Erythroblast (primary cell): ENCODE results near the gene MPPED1.

Source experiments
- DNase-seq, 2 experiments: peaks; one replicate each; lab custom pipeline; 2025; lab: John Stamatoyannopoulos, UW
- GATA1 ChIP-seq: IDR thresholded peaks from 2 replicates; pipeline ENCODE4 v1.6.1; 2011; ENCODE audit warnings: low read depth, mild to moderate bottlenecking, control low read depth, low read length, moderate library complexity
- POLR2A ChIP-seq: IDR thresholded peaks from 2 replicates; pipeline ENCODE4 v1.6.1; 2011; ENCODE audit warnings: mild to moderate bottlenecking, low read length

The MPPED1 gene

DNA sequence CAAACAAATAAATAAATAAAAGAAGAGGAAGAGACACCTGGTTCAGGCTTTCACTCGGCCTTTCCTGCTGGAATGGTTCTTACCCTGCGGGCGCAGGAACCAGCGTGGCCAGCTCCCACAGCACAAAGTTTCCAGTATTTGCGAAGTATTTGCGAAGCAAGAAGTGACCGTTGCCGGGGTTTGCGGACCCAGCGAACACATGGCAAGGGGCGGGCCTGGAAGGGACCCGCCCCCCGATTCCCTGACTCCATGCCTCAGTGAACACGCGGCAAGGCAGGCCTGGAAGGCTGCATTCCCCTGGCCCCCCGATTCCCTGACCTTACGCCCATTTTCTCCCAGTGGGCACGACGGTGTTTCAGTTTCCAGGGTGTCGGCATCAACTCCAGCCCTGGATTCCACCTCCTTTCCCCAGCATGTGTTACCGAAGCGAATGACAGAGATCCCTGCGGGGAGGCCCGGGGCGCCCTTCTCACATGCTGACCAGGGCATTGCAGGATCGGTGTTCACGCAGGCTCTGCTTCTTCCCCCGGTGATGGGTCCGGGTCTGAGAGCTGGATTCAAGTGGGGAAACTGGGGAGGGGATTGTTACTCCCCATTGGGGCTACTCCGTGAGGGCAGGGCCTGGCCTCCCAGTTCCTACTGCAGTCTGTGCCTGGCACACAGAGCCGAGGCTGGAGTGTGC is 102.8 kb downstream of the MPPED1 start:
- DNase-seq, result no peak
- TF ChIP-seq POLR2A (no peak), GATA1 (no peak)

- no peak for DNase-seq
- no peak for TF ChIP-seq POLR2A
- TF ChIP-seq GATA1, result no peak
These were observed 103.6 kb downstream of the MPPED1 start for GRCh38 chr22:43515411-43515810.

- no peak for TF ChIP-seq GATA1
These were observed 104.1 kb downstream of the MPPED1 start for GRCh38 chr22:43515902-43516301.

DNA sequence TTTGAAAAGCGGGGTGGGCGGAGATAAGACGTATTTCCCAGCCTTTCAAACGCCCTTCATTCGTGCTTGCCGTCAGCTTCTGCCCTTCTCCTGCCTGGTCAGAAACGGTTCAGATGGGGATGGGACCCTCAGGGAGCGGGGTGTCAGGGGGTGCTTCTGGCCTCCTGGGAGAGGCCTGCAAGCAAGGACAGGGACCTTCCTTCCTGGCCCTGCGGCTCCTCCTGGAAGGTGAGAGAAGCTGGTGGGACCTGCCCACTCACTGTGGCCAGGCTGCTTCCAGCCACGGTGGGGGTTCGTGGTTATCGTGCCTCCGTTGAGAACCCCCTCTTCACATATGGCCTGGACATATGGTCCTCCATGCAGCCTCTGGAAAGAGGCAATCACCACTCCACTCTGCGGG is 104.6 kb downstream of the MPPED1 start:
- TF ChIP-seq POLR2A, result no peak
- DNase-seq, result no peak

More at GRCh38 chr22:43515902-43516301, 104.1 kb downstream of the MPPED1 start:
- no peak for DNase-seq

DNA sequence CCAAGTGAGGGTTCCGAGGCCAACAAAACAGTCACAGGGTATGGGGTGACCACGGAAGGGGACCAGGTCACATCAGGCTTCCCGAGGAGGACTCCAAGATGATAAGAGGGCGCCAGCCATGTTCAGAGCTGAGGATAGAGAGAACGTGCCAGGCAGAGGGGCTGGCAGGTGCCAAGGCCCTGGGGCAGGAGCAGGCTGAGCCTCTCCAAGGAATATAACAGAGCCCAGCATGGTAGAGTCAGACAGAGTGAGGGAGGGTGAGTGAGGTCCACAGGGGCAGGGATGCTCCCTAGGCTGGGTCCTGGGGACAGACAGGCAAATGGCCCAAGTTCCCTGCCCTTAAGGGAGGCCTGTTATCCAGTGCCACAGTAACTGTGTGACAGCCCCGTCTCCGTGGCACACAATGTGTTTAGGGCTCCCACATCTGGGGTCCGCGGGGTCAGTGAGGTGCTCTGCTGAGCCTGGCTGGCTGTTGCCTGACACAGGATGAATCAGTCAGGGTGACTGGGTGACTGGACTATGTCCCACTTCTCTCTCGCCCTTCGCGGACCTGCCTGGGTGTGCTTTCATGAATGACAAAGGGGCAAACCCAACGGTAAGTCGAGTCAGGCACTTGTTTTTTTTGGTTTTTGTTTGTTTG is 105.3 kb downstream of the MPPED1 start:
- no peak for TF ChIP-seq GATA1
- TF ChIP-seq POLR2A, result no peak
- DNase-seq, result no peak

- no peak for TF ChIP-seq POLR2A
- TF ChIP-seq GATA1, result no peak
- no peak for DNase-seq
These were observed 108.8 kb downstream of the MPPED1 start for GRCh38 chr22:43520632-43521039.

DNA sequence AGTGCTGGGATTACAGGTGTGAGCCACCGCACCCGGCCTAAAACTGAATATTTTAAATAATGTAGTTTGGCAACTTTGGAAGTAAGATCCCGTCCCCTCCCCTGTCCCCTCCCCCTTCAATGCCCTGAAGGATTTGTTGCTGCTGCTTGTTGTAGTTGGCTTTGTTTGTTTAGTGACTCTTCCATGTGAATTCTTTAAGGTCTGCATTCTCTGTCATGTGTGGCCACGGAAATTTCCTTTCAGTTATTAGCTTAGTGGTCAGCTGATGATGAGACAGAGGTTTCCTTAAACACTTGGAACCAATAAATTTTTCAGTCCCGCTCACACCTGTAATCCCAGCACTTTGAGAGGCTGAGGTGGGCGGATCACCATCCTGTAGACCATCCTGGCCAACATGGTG is 109.9 kb downstream of the MPPED1 start:
- DNase-seq, result no peak

DNA sequence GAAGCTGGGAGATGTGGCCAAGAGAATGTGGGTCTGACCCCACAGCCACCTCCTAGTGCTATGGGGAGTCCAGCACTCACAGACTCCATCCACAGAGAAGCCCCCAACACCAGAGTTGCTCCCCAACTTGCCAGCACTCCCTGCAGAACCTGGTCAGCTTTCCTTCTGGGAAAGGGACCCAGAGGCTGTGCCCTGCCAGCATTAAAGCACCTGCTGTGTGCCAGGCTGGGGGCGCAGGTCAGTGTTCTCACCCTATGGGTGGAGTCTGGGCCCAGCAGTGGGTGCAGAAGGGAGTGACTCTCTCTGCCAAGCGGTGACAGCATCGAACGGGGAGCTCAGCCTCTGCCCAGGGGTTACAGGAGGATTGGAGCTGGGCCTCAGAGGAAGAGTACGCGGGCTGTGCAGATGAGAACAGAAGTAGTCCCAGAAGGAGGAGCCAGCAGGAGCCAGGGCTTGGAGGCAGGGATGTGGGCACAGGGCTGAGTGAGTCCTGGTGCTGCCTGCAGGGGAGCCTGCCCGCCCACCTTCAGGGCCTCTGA is 114.4 kb downstream of the MPPED1 start:
- no peak for DNase-seq
- no peak for TF ChIP-seq POLR2A
- TF ChIP-seq GATA1, result no peak

More for the DNA sequence above, 109.9 kb downstream of the MPPED1 start:
- TF ChIP-seq GATA1, result no peak
- TF ChIP-seq POLR2A, result no peak

- TF ChIP-seq POLR2A (no peak), GATA1 (no peak)
- DNase-seq, result no peak
These were observed 115.1 kb downstream of the MPPED1 start for GRCh38 chr22:43526946-43527345.

GRCh38 chr22:43528601-43529360 is 117.0 kb downstream of the MPPED1 start:
- TF ChIP-seq GATA1, result no peak
- no peak for TF ChIP-seq POLR2A
- DNase-seq, result no peak

GRCh38 chr22:43529461-43529860 is 117.6 kb downstream of the MPPED1 start:
- TF ChIP-seq POLR2A (no peak), GATA1 (no peak)
- no peak for DNase-seq

GRCh38 chr22:43529934-43530333 is 118.1 kb downstream of the MPPED1 start:
- TF ChIP-seq POLR2A (no peak), GATA1 (no peak)
- DNase-seq, result no peak

GRCh38 chr22:43530349-43531201 is 118.8 kb downstream of the MPPED1 start:
- TF ChIP-seq POLR2A (no peak), GATA1 (no peak)
- DNase-seq, result no peak
